ENCODE measurements around the gene RNF180.

RNF180 gene

GRCh38 chr5:64333886-64334285, 168.2 kb downstream of the RNF180 start:
- Histone ChIP-seq H3K9ac (no peak overlapping the region), H3K27ac (no peak overlapping the region), H3K79me2 (no peaks in the 10 kb centered on the region), H3K4me1 (no peaks in the 10 kb centered on the region), H3K4me2 (ENCODE audit: low read length) (no peak overlapping the region), H2AFZ (no peak overlapping the region), H3K27me3 (ENCODE audit: control insufficient read depth, insufficient read depth, low read length) (no peaks in the 10 kb centered on the region), H3K9me3 (ENCODE audit: control insufficient read depth, low read length) (no peaks in the 10 kb centered on the region), H3K36me3 (ENCODE audit: control insufficient read depth, insufficient read depth, low read length) (no peaks in the 10 kb centered on the region), H3K4me3 (ENCODE audit: low read depth, low read length) (no peak overlapping the region)
- TF ChIP-seq, protein P1, sequence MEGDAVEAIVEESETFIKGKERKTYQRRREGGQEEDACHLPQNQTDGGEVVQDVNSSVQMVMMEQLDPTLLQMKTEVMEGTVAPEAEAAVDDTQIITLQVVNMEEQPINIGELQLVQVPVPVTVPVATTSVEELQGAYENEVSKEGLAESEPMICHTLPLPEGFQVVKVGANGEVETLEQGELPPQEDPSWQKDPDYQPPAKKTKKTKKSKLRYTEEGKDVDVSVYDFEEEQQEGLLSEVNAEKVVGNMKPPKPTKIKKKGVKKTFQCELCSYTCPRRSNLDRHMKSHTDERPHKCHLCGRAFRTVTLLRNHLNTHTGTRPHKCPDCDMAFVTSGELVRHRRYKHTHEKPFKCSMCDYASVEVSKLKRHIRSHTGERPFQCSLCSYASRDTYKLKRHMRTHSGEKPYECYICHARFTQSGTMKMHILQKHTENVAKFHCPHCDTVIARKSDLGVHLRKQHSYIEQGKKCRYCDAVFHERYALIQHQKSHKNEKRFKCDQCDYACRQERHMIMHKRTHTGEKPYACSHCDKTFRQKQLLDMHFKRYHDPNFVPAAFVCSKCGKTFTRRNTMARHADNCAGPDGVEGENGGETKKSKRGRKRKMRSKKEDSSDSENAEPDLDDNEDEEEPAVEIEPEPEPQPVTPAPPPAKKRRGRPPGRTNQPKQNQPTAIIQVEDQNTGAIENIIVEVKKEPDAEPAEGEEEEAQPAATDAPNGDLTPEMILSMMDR (IDR thresholded peaks at IDR 0.05): no peak

- no peak overlapping the region for H3K4me2 ChIP-seq (ENCODE audit: low read length)
- H3K27ac ChIP-seq: no peak overlapping the region
- no peaks in the 10 kb centered on the region for H3K79me2 ChIP-seq
- H3K9me3 ChIP-seq (ENCODE audit: control insufficient read depth, low read length): no peaks in the 10 kb centered on the region
- no peaks in the 10 kb centered on the region for H3K27me3 ChIP-seq (ENCODE audit: control insufficient read depth, insufficient read depth, low read length)
- H2AFZ ChIP-seq: no peak overlapping the region
- H3K4me1 ChIP-seq: peaks cover 3% of the 10 kb centered on the region
- no peaks in the 10 kb centered on the region for H3K36me3 ChIP-seq (ENCODE audit: control insufficient read depth, insufficient read depth, low read length)
- H3K4me3 ChIP-seq (ENCODE audit: low read depth, low read length): no peak overlapping the region
- TF ChIP-seq, protein P1 (IDR thresholded peaks at IDR 0.05): no peak
- H3K9ac ChIP-seq: no peak overlapping the region
Measured at GRCh38 chr5:64339769-64340168, 174.1 kb downstream of the RNF180 start.

GRCh38 chr5:64340293-64340692, 174.7 kb downstream of the RNF180 start:
- H2AFZ ChIP-seq: no peak overlapping the region
- H3K36me3 ChIP-seq (ENCODE audit: control insufficient read depth, insufficient read depth, low read length): no peaks in the 10 kb centered on the region
- H3K9ac ChIP-seq: no peak overlapping the region
- H3K79me2 ChIP-seq: no peaks in the 10 kb centered on the region
- H3K4me3 ChIP-seq (ENCODE audit: low read depth, low read length): no peak overlapping the region
- H3K27ac ChIP-seq: no peak overlapping the region
- no peak overlapping the region for H3K4me2 ChIP-seq (ENCODE audit: low read length)
- H3K4me1 ChIP-seq: peaks cover 7% of the 10 kb centered on the region
- TF ChIP-seq, protein P1 (IDR thresholded peaks at IDR 0.05): no peak
- no peaks in the 10 kb centered on the region for H3K9me3 ChIP-seq (ENCODE audit: control insufficient read depth, low read length)
- no peaks in the 10 kb centered on the region for H3K27me3 ChIP-seq (ENCODE audit: control insufficient read depth, insufficient read depth, low read length)

DNA sequence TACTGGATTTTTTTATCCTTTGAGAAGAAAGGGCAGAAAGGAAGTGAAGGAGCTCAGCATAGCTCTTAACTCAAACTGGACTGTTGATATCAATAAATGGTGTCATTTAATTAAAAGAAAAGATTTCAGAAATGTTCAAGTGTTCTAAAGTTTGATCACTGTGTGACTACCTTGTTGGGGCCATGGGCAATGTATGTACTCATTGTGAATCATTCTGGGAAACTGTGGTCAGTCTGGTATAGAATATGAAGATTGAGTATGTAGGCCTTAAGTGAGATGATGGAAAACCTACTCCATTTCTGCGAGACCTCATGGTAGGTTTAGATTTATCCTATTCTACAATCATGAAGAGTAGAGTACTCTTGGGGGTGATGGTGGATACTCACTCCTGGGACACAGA, 175.7 kb downstream of the RNF180 start:
- Histone ChIP-seq H3K4me2 (ENCODE audit: low read length) (no peak overlapping the region), H3K9me3 (ENCODE audit: control insufficient read depth, low read length) (no peaks in the 10 kb centered on the region), H3K36me3 (ENCODE audit: control insufficient read depth, insufficient read depth, low read length) (no peaks in the 10 kb centered on the region), H3K79me2 (no peaks in the 10 kb centered on the region), H2AFZ (no peak overlapping the region), H3K4me1 (peaks cover 7% of the 10 kb centered on the region), H3K4me3 (ENCODE audit: low read depth, low read length) (no peak overlapping the region), H3K9ac (no peak overlapping the region), H3K27ac (no peak overlapping the region), H3K27me3 (ENCODE audit: control insufficient read depth, insufficient read depth, low read length) (no peaks in the 10 kb centered on the region)
- TF ChIP-seq, protein P1 (IDR thresholded peaks at IDR 0.05): no peak

- no peak overlapping the region for H3K9ac ChIP-seq
- H3K27me3 ChIP-seq (ENCODE audit: control insufficient read depth, insufficient read depth, low read length): no peaks in the 10 kb centered on the region
- H3K27ac ChIP-seq: no peak overlapping the region
- no peak overlapping the region for H2AFZ ChIP-seq
- TF ChIP-seq, protein P1 (IDR thresholded peaks at IDR 0.05): no peak
- H3K4me3 ChIP-seq (ENCODE audit: low read depth, low read length): no peak overlapping the region
- H3K4me1 ChIP-seq: peaks cover 6% of the 10 kb centered on the region
- no peaks in the 10 kb centered on the region for H3K36me3 ChIP-seq (ENCODE audit: control insufficient read depth, insufficient read depth, low read length)
- no peak overlapping the region for H3K4me2 ChIP-seq (ENCODE audit: low read length)
- no peaks in the 10 kb centered on the region for H3K79me2 ChIP-seq
- no peaks in the 10 kb centered on the region for H3K9me3 ChIP-seq (ENCODE audit: control insufficient read depth, low read length)
Measured at GRCh38 chr5:64344501-64344900, 178.9 kb downstream of the RNF180 start.

All from parathyroid adenoma (tissue), 2 donors.